AG10803 (cell line): Measurements from ENCODE around the gene ADGRA3.
"Not testable (repeated sequence)": the region's sequence is repeated elsewhere in the genome, so short reads cannot be mapped to it uniquely, and the experiment has no call there.

ENCODE experiments used
- DNase-seq: peaks from one replicate; pipeline ENCODE4 v3.0.0; 2010; ENCODE audit warnings: low read depth
- H3K4me3 ChIP-seq: 2 replicates; pipeline ENCODE4 v1.5.1; 2011; ENCODE audit warnings: mild to moderate bottlenecking, low read length, control low read depth
- CTCF ChIP-seq: conservative IDR thresholded peaks from 2 replicates; pipeline ENCODE4 v1.5.1; 2011; ENCODE audit warnings: mild to moderate bottlenecking, low read length, control low read depth, inconsistent platforms

The ADGRA3 gene

GRCh38 chr4:22389240-22389870 is 126.5 kb downstream of the ADGRA3 start:
- DNase-seq: peak; percentile 82
- H3K4me3 ChIP-seq: no peak overlapping the region
- TF ChIP-seq CTCF: peak; percentile 95

GRCh38 chr4:22385611-22386011 is 130.3 kb downstream of the ADGRA3 start:
- peak; percentile 41 for DNase-seq
- no peak for TF ChIP-seq CTCF
- H3K4me3 ChIP-seq: no peak overlapping the region

GRCh38 chr4:22384154-22384553 is 131.7 kb downstream of the ADGRA3 start:
- TF ChIP-seq CTCF: no peak
- H3K4me3 ChIP-seq: no peak overlapping the region
- no peak for DNase-seq

GRCh38 chr4:22382216-22382615 is 133.7 kb downstream of the ADGRA3 start:
- not testable (repeated sequence) for DNase-seq, H3K4me3 ChIP-seq

GRCh38 chr4:22372986-22373385 is 142.9 kb downstream of the ADGRA3 start:
- no peak for TF ChIP-seq CTCF
- no peak for DNase-seq
- no peak overlapping the region for H3K4me3 ChIP-seq

GRCh38 chr4:22369901-22370562 is 145.8 kb downstream of the ADGRA3 start:
- no peak overlapping the region for H3K4me3 ChIP-seq
- no peak for DNase-seq
- no peak for TF ChIP-seq CTCF

GRCh38 chr4:22363787-22364186 is 152.1 kb downstream of the ADGRA3 start:
- DNase-seq: no peak
- no peak overlapping the region for H3K4me3 ChIP-seq
- no peak for TF ChIP-seq CTCF
